K562 treated with DMSO at 1 percent for 24 hours (cell line): ENCODE results near the gene PSKH1. TPM values are rescaled to one million over a fixed set of nuclear protein-coding genes. Genes with fewer than 3 reads are reported as not detected.

ENCODE experiments used
- total RNA-seq: library from RNA; unstranded; fragments of 300-600 nt; gene quantifications from 2 replicates; pipeline ENCODE4 v1.2.3, GENCODE V29; 2022; ENCODE audit warnings: low read depth; ENCODE audit not compliant: insufficient read depth

The PSKH1 gene
- 46.0 and 46.8 TPM in 2 replicates for total RNA-seq

GRCh38 chr16:67892899-67893742, at the start of gene PSKH1:
Gene PSKH1, plus strand, starts transcription at chr16:67893254. Its CDS starts 15,496 bp downstream, at chr16:67908750.

GRCh38 chr16:67846320-67847063, 46.6 kb upstream of the PSKH1 start, which contains the start of gene NUTF2:
Gene NUTF2, plus strand, starts transcription at chr16:67846933. Its CDS starts 18,198 bp downstream, at chr16:67865131.

GRCh38 chr16:67847064-67847861, 45.8 kb upstream of the PSKH1 start, which contains the start of gene CENPT:
Gene CENPT, minus strand, starts transcription at chr16:67847693. Its CDS starts 13,834 bp downstream, at chr16:67833859.

GRCh38 chr16:67872631-67873434, 20.2 kb upstream of the PSKH1 start, which contains the start of gene EDC4:
Gene EDC4, plus strand, starts transcription at chr16:67873052. Its CDS starts 210 bp downstream, at chr16:67873262.

GRCh38 chr16:67884684-67885083, 8.4 kb upstream of the PSKH1 start, which contains the start of gene NRN1L:
Gene NRN1L, plus strand, starts transcription at chr16:67884885. Its CDS starts 19 bp downstream, at chr16:67884904.

GRCh38 chr16:67931712-67932461, 38.8 kb downstream of the PSKH1 start, which contains the start of gene CTRL:
Gene CTRL, minus strand, starts transcription at chr16:67931862. Its CDS starts 10 bp downstream, at chr16:67931852.

GRCh38 chr16:67936124-67936879, 43.2 kb downstream of the PSKH1 start, which contains the start of gene PSMB10:
Gene PSMB10, minus strand, starts transcription at chr16:67936850. Its CDS starts 101 bp downstream, at chr16:67936749.

GRCh38 chr16:67943619-67944504, 50.8 kb downstream of the PSKH1 start, which contains the start of gene LCAT:
Gene LCAT, minus strand, starts transcription at chr16:67944120. Its CDS starts 19 bp downstream, at chr16:67944101.

GRCh38 chr16:67968400-67969253, 75.6 kb downstream of the PSKH1 start, which contains the start of gene SLC12A4:
Gene SLC12A4, minus strand, starts transcription at chr16:67968637. Its CDS starts 84 bp downstream, at chr16:67968553.

Other genes with a start within 250 kb of the PSKH1 start
- gene CARMIL2, start 248.1 kb upstream of the PSKH1 start, total RNA-seq, result 2.0 TPM in 2 replicates
- 51.6 and 54.9 TPM in 2 replicates for gene ACD, start 233.0 kb upstream of the PSKH1 start, total RNA-seq
- 1.3 and 4.6 TPM in 2 replicates for gene PARD6A, start 232.3 kb upstream of the PSKH1 start, total RNA-seq
- gene ENKD1, start 226.5 kb upstream of the PSKH1 start, total RNA-seq, result 17.9 and 18.4 TPM in 2 replicates
- gene C16orf86, start 226.4 kb upstream of the PSKH1 start, total RNA-seq, result 1.1 and 2.5 TPM in 2 replicates
- 19.9 and 22.5 TPM in 2 replicates for gene GFOD2, start 173.9 kb upstream of the PSKH1 start, total RNA-seq
- 16.9 and 17.6 TPM in 2 replicates for gene RANBP10, start 86.7 kb upstream of the PSKH1 start, total RNA-seq
- 0.10 TPM in 1 of 2 replicates, not detected in the other for gene TSNAXIP1, start 86.4 kb upstream of the PSKH1 start, total RNA-seq
- 58.7 and 62.7 TPM in 2 replicates for gene THAP11, start 50.9 kb upstream of the PSKH1 start, total RNA-seq
- gene NUTF2, start 46.3 kb upstream of the PSKH1 start, total RNA-seq, result 76.3 and 84.1 TPM in 2 replicates
- 67.2 and 75.8 TPM in 2 replicates for gene CENPT, start 45.6 kb upstream of the PSKH1 start, total RNA-seq
- gene EDC4, start 20.2 kb upstream of the PSKH1 start, total RNA-seq, result 91.7 and 98.7 TPM in 2 replicates
- gene NRN1L, start 8.4 kb upstream of the PSKH1 start, total RNA-seq, result 2.9 and 3.1 TPM in 2 replicates
- 0.59 and 1.3 TPM in 2 replicates for gene CTRL, start 38.6 kb downstream of the PSKH1 start, total RNA-seq
- gene PSMB10, start 43.6 kb downstream of the PSKH1 start, total RNA-seq, result 110 and 120 TPM in 2 replicates
- gene LCAT, start 50.9 kb downstream of the PSKH1 start, total RNA-seq, result 5.5 and 9.9 TPM in 2 replicates
- gene SLC12A4, start 75.4 kb downstream of the PSKH1 start, total RNA-seq, result 22.5 and 23.8 TPM in 2 replicates
- gene DPEP3, start 87.2 kb downstream of the PSKH1 start, total RNA-seq, result not detected in 2 replicates
- 2.8 and 3.0 TPM in 2 replicates for gene DPEP2, start 106.2 kb downstream of the PSKH1 start, total RNA-seq
- gene DPEP2NB, start 122.7 kb downstream of the PSKH1 start, total RNA-seq, result not detected in 2 replicates
- 17.4 and 20.0 TPM in 2 replicates for gene DDX28, start 130.0 kb downstream of the PSKH1 start, total RNA-seq
- gene DUS2, start 130.0 kb downstream of the PSKH1 start, total RNA-seq, result 10.8 and 12.3 TPM in 2 replicates
- 31.2 and 35.3 TPM in 2 replicates for gene NFATC3, start 192.1 kb downstream of the PSKH1 start, total RNA-seq